ENCODE data around the gene TANGO6.

DNA sequence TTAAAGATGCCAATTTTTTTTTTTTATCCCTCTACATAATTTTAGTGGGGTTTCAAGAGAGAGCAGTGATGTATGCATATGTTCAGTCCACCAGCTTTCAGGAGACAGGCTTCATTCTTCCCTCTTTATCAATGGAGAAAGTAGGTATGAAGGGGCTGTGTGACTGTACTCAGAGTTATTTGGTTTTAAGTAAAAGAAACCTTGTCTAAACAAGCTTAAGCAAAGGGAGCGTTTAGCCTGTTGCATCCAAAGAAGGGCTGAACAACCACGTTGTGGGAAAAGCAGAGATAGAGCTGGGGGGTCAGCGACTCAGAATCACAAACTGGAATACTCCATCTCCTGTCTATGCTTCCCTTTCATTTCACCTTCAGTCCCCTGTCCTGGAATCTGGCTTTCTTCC, 211.7 kb downstream of the TANGO6 start:
- TF ChIP-seq POLR2AphosphoS5 (IDR thresholded peaks at IDR 0.05; ENCODE audit: low read depth, low read length) = no peak
- TF ChIP-seq POLR2A (IDR thresholded peaks at IDR 0.05; ENCODE audit: low read depth, low read length) = no peak

Data from GM12892 (cell line).